GM18951 (cell line): ENCODE measurements around the gene TMEM250.

Experiments used
- POLR2A ChIP-seq: IDR thresholded peaks from 4 replicates; pipeline ENCODE4 v1.6.1; 2011; ENCODE audit warnings: mild to moderate bottlenecking; ENCODE audit not compliant: insufficient read length, insufficient read depth; ENCODE audit errors: extremely low read depth
- in situ Hi-C: fragments of 300-500 bp; cut with MboI; formaldehyde crosslinking; loops from one replicate; pipeline ENCODE4 v1.12.0; 2022; ENCODE audit warnings: low sequenced_read_pairs, mixed read lengths, inconsistent platforms; ENCODE audit not compliant: unreplicated experiment

Gene TMEM250

DNA sequence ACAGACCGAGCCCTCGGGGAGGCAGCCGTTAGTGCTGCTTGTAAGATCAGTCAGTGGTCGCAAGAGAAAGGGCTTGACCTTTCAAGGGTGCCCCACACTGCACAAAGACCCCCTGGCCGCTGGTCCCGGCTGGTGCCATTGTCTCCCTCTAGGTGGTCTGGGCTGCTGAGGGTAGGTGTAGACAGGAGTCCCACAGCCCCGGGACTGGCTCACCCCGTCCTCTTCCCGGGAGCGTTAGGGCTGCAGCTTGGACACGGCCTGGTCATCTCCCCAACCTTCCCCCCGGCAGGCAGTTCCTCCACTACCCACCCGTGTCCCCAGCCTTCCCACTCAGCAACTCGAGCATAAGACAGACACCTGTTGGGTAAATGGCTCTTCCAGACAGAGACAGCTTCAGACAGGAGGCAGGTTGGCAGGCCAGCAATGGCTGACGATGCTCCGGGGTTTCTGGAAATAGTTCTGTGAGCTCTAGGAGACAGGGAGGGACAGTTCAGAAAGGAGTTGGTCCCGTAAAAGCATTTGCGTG lies 15.3 kb upstream of the TMEM250 start:
- in situ Hi-C loops = no loop called here
- no peak for TF ChIP-seq POLR2A

DNA sequence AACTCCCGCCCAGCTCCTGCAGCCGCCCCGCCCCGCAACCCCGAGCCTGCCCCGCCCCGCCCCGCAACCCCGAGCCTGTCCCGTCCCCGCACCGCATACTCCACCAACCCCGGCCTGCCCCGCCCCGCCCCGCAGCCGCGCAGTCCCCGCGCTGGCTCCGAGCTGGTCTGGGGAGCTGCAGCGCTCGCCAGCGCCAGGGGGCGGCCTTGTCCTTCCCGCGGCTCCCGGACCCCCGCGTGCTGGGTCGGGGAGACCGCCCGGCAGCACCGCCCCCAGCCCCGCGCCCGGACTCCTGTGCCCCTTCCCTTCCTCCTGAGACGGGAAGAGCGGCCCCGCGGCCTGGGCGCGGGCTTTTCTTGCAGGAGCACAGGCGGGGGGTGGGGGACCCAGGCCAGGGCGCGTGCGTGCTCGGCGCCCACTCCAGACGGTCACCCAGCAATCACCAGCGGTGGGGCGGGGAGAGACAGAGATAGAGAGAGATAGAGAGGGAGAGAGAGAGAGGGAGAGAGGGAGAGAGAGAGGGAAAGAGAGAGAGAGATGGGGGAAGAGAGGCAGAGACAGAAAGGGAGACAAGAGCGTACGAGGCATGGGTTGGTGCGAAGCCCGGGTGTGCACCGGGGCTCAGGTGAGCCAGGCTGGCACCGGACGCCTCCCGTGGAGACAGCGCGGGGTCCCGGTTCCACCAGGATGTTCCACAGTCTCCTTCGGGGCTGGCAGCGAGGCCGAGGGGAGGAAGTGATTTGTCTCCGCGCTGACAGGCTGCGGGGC lies 14.7 kb upstream of the TMEM250 start:
- TF ChIP-seq POLR2A = no peak

DNA sequence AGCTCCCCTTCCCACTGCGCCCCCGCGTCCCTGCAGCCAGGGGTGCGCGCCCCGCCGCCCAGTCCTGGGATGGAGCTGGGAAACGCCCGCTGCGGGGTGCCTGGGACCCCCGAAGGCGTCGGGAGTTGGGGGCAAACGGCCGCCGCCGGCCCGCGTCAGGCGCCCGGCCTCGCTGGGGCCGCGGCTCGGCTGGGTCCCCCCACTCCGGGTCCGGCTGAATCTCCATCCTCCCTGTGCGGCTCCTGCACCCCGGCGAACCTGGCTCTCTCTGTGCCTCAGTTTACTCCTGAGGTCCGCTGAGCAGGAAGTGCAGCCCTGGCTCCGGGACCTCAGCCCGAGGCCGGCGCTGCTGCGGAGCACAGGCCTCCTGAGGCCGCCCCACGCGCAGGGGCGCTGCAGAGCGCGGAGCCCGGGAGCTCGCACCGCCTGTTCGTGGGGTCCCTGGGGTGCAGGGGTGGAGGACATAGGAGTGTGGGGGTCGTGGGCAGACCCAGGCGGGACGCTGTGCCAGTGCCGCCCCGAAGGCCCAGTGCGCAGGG lies 13.9 kb upstream of the TMEM250 start:
- in situ Hi-C loops = no loop called here
- TF ChIP-seq POLR2A = no peak

More for the DNA sequence above, 14.7 kb upstream of the TMEM250 start:
- in situ Hi-C loops = no loop called here

DNA sequence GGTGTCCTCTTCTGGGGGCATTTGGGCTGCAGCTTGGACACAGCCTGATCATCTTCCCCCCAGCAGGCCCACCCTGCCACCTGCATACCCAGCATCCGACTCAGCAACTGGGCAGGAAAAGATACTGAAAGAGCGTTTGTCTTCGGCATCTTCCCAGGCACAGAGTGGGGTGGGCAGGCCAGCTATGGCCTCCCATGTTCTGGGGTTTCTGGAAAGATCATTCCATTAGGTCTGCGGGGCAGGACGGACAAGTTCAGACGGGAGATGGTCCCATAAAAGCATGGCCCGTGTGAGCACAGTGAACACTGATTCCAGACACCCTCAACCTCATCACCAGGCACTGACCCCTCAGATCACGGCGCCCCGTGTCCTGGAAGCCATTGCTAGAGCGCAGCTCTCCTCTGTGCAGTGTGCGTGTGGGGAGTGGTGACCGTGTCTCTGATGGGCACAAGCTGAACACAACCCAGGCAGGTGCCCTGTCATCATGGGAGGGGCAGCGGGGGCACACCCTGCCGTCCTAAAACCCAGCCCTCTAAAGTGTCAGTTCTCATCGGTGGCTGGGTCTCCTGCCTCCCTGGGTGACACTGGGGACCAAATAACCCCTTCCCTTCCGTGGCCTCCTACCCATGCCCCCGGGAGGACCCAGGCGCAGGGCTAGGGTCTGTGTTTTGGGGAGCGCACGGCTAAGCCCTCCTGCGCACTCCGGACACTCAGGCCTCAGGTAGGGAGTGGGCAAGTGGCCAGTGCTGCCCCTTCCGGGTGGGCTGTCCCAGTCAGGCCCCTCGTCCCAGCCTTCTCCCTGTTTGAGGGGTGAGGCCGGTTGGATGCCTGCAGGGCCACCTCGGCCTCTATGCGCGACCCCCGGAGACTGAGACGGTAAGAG lies 13.2 kb upstream of the TMEM250 start:
- in situ Hi-C loops = no loop called here
- no peak for TF ChIP-seq POLR2A

DNA sequence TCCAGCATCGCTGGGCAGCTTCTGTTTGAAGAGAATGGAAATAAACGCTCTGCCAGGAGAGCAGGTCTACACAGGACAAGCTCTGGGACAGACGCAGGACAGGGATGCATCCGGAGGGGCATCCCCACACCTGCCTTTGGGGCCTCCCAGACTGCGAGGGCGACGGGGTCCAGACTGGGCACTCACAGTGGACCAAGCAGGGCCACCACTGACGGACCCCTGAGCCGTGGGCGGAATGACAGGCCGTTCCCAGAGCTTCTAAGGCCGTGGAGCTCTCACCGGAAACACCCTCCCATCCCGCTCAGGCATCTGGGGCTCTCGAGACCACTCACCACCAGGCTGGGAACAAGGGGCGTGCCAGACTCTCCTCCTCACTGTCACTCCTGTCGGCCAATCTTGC lies 10.5 kb upstream of the TMEM250 start:
- no peak for TF ChIP-seq POLR2A
- in situ Hi-C loops = no loop called here

DNA sequence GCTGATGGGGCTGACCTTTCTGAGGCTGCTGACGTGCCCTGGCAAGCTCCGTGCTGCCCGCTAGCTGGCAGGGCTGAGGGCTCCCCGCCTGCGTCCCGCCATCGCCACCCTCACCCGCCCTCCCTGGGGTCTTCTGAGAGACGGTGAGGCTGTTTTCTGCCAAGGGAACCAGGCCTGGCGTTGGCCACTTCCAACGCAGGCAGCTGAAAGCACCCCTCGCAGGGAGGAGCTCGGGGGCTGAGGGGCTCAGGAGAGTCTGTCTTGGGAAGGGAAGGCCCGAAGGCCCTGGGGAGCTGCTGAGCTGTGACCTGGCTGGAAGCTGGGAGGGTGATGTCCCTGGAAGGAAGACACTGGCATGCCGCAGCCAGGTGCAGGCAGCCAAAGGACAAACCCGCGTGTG lies 9.8 kb upstream of the TMEM250 start:
- in situ Hi-C loops = no loop called here
- no peak for TF ChIP-seq POLR2A

DNA sequence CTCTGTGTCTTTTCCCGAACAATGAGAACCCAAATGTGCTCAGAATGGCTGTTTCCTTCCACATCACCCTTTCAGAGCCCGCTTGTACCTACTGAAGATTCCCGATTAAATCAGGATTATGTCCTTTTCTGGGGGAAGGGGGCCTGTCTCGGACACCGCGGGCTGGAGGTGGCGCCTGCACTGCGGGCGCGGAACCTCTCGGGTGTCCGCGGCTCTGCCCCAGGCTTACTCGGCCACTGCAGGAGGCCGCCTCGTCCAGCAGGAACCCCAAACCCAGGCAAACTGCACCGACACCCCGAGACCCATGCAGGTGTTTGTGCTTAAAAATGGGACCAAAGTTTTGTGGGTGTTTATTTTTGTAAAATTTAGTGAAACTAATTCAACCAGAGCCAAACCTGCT lies 8.6 kb upstream of the TMEM250 start:
- in situ Hi-C loops = no loop called here
- TF ChIP-seq POLR2A = no peak

DNA sequence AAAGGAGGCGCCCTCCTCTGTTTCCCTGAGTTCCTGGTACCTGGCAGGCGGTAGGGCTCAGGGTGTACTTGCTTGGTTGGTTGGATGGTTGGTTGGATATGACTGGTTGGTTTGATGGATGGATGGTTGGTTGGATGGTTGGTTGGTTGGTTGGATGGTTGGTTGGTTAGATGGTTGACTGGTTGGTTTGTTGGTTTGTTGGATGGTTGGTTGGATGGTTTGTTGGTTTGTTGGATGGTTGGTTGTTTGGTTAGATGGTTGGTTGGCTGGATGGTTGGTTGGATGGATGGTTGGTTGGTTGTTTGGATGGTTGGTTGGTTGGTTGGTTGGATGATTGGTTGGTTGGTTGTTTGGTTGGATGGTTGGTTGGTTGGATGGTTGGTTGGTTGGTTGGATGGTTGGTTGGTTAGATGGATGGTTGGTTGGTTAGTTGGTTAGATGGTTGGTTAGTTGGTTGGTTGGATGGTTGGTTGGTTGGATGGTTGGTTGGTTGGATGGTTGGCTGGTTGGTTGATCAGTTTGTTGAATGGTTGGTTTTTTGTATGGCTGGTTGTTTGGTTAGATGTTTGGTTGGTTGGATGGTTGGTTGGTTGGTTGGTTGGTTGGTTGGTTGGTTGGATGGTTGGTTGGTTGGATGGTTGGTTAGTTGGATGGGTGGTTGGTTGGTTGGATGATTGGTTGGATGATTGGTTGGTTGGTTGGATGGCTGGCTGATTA lies 6.5 kb upstream of the TMEM250 start:
- in situ Hi-C loops = no loop called here
- TF ChIP-seq POLR2A = no peak

DNA sequence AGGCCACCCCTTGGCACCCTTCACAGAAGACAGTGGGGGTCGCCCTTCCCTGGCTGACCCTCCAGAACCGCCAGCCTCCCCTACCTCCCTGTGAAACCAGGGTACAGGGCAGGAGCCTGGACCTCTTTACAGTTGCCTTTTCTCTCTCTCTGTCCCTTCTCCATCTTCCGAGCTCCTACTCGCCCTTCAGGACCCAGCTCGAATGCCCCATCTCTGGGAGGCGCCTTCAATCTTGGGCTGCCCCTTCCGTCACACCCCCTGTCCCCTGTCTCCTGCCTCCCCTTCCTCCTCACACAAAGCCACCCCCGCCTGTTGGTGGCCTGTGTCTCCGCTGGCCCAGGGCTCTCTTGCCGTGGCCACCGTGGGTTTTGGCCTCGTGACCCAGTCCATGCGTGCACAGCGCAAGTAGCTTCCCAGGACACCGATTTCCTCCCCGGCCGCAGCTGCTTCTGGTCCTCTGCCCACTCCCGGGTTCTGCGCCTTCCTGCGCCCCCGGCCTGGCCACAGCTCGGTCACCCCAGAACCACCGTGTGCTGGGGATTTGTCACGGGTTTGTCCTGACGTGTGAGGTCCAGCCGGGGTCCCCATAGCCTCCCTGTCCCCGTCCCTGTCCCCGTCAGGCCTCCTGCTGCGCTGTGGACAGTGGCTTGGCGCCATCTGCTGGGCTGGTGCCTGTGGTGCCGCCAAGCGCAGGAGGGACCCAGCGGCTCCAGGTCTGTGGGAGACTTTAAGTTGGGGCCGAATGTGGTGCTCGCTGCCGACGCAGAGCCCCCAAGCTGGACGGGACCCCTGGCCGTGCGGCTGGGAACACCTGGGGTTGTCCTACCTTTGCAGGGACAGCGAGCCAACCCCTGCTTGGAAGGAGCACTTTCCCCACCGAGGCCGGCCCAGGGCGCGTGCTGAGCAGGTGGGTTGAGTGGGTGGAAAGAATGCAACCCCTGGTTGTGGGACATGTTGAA lies 4.0 kb upstream of the TMEM250 start:
- in situ Hi-C loops = no loop called here
- TF ChIP-seq POLR2A = no peak

DNA sequence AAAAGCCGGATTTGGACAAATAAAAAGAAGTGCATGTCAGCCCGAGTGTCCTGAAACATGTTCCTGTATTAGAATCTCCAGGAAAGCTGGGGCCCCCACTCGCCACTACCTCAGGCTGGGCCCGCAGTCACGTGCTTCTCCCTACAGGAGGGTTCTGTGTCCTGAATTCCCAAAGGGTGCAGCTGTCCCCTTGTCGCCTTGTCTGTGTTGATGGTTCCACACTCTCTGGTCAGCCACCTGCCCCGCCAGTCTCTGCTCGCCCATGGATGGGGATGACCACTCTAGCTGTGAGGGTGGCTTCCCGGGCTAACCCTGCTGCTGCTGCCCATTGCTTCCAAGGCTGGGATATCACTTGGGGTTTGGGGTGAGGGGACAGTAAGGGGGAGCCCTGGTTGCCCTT lies 3.1 kb upstream of the TMEM250 start:
- TF ChIP-seq POLR2A = no peak
- in situ Hi-C loops = no loop called here

DNA sequence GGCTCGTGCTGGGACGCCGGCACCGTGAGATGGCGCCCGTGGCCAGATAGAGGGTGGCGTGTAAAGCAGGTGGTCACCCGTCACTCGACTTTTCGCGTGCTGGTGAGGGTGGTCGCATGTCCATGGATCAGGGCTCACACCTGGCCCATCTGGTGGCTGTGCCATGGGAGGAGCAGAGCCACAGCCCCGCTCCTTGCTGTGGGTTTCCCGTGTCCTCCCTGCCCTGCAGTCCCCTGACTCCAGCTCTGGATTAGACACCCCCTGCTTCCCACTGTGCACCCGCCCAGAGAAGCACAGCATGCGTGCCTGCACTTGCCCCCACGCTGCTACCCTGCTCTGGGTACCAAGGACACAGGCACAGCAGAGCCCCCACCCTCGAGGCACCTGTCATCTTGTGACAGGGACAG lies 1.8 kb upstream of the TMEM250 start:
- TF ChIP-seq POLR2A = peak; percentile 4
- in situ Hi-C loops = no loop called here
